ENCODE measurements around the gene CTXN2.

CTXN2 gene

DNA sequence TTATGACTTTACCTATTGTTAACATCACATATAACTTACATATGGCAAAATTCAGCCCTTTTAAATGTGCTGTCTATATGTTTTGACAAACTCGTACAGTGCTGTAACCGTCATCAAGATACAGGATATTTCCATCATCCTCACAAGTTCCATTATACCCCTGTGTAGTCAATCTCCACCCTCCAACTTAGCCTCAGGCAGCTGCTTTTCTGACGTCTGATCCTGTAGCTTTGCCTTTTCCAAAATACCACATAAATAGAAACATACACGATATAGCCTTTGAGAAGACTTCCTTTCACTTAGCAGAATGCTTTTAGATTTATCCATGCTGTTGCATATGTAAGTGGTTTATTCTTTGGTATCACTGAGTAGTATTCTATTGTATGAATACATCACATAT is 61.7 kb downstream of the CTXN2 start:
- no peak for ATAC-seq
- no peak for DNase-seq
- H3K4me1 Mint-ChIP-seq: no peaks in the 10 kb centered on the region
- H3K27ac Mint-ChIP-seq: no peak overlapping the region
- H3K27me3 Mint-ChIP-seq: peaks cover 17% of the 10 kb centered on the region
- no peak overlapping the region for H3K4me3 Mint-ChIP-seq
- H3K9me3 Mint-ChIP-seq: no peaks in the 10 kb centered on the region

Measured in stimulated activated naive CD8-positive, alpha-beta T cell treated with anti-CD3 and anti-CD28 coated beads, Interleukin-15, amount 100 ng/mL, for 72 hours (primary cell).